GM12892 (cell line): ENCODE measurements around the gene RAP1A.

Experiments
- DNase-seq: peaks from one replicate; pipeline ENCODE4 v3.0.0; 2011; ENCODE audit not compliant: insufficient read length
- FAIRE-seq: peaks from 2 replicates; lab custom pipeline; 2011; peaks lifted over from hg19 to GRCh38; lab: Jason Lieb, UNC
- POLR2A ChIP-seq: IDR thresholded peaks from 2 replicates; pipeline ENCODE4 v1.6.1; 2011; ENCODE audit warnings: low read depth, low read length, control low read depth
- POLR2AphosphoS5 ChIP-seq: IDR thresholded peaks from 2 replicates; pipeline ENCODE4 v1.6.1; 2011; ENCODE audit warnings: low read depth, low read length, control low read depth
- TAF1 ChIP-seq: IDR thresholded peaks from 2 replicates; pipeline ENCODE4 v1.6.1; 2011; ENCODE audit warnings: low read depth, mild to moderate bottlenecking, control low read depth, low read length, borderline replicate concordance

The RAP1A gene

DNA sequence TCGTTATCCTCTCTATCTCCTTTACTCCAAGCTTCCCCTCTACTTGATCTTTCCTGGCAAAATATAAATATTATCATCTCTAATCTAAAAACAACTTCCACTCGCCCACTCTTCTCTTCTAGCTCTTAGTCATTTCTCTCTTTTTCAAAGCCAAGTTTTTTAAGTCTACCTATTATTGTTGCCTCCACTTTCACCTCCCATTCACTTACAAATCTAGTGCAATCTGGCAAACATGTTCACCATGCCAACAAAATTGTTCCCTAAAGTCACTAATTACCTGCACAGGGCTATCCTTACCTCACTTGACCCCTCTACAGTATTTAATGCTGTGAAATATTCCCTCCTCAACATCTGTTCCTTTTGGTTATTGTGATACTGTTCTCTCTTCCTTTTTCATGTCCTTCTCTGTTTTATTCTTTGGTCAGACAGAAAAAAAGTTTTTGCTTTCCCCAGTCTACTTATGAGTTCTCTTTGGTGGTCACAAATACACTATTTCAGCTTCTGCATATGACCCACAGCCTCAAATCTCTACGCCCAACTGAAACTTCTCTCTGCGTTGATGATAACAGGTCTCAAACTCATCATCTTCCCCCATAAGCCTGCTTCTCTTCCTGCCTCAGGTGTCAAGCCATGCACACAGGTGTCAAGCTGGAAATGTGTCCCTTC, 31.9 kb upstream of the RAP1A start:
- FAIRE-seq (peak; percentile 94), DNase-seq (no peak)
- no peak for TF ChIP-seq TAF1
- no peak for TF ChIP-seq POLR2AphosphoS5
- no peak for TF ChIP-seq POLR2A

DNA sequence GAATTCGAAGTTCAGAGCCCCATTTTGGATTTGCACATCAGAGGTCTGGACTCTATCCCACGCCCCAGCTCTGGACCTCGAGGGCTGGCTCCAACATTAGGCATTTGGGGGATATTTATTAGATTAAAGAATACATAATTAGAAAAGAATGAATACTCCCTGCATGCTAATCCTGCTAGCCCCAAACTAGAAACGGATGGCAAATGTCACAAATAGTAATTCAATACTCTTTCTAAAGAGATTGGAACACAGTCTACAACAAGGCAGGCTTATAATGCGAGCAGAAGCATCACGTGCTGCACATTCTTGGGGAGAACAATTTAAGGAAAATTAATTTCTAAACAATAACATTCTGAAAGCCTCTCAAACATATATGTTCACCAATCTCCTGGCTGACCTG, 27.7 kb upstream of the RAP1A start:
- FAIRE-seq (no peak), DNase-seq (no peak)
- TF ChIP-seq POLR2A: no peak

DNA sequence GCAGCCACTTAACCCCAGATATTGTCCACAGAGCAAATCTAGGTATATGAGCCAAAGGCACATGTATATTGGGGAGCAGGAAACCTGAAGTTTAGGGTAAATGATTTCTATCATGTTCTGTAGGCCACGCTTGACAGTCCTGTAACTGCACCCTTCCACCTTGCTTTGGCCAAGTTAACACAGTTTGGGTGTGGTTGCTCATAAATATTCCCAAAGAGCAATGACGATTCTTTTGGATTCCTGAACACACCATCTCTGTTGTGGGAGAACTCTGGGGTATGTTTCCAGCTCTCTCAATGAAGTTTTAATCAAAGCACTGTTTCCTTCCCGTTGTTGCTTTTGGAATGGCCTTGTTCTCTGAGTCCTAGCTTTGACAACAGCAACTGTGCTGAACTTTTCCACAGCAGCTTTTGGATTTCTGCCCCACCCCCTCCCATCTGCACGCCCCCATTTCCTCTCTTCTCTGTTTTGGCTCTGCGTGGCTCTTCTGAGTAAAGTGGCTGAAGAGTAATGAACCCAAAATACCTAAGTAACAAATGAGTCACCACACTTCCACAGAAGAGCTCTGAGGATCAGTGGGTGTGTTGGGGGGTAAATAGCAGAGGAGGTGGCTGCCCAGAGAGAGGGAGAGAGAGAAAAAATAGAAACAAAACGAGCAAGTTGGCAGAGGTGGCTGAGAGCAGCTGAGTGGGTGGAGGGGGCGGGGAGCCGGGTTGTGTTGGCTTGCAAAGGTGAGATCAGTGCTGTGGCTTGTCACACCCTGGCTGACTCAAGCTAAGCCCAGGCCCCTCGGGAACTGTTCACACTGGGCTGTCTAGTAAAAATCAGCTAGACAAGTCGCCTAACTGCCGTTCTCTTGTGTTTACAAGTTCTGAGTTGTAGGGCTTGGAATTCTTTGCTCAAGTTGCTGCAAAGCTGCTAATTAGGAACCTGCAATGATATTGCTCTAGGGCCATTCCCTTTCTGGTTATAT, 26.9 kb upstream of the RAP1A start:
- peak; percentile 92 for FAIRE-seq
- DNase-seq: peak; percentile 34
- TF ChIP-seq POLR2A (peak; percentile 61), POLR2AphosphoS5 (no peak), TAF1 (0 out of 2 replicates have a peak, but pooled peaks have one; percentile 42)

DNA sequence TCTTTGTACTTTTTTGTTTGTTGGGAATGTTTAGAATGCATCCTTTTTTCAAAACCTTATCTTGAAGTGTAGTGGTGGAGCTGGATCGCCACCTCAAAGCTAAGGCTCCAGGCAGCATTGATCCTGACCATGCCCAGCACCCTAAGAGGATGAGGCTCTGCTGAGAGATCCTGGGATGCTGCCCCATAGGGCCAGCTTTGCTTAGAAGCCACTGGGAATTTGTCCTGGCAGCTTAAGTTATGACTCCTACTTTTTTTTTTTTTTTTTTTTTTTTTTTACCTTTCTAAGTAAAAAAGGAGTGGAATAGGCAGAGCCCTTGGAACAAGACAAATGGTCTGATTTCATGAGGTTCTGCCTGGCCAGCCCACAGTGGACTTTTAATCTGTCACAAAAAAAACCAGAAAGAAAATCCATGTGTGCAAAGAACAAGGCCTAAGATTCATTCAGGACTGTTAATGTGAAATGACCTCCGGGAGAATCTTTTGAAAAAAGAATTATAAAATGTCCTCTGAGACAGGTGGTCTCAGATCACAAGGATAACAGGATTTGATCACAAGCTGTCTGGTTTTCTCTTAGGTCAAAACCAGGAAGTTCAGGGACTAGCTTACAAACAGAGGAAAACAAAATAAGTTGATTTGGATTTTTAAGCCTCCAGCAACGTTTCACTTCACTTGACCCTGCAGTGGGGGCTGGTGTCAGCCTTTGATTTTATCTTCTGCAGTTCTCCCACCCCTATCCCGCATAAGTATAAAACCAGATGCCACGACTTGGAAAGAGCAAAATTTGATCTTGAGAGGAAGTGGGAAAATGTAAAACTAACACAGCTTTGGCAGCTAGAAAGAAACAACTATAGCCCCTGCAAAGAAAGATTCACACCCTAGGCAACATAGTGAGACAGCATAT, 25.9 kb upstream of the RAP1A start:
- TF ChIP-seq POLR2AphosphoS5 (no peak), TAF1 (no peak), POLR2A (no peak)
- no peak for DNase-seq
- peak; percentile 54 for FAIRE-seq

DNA sequence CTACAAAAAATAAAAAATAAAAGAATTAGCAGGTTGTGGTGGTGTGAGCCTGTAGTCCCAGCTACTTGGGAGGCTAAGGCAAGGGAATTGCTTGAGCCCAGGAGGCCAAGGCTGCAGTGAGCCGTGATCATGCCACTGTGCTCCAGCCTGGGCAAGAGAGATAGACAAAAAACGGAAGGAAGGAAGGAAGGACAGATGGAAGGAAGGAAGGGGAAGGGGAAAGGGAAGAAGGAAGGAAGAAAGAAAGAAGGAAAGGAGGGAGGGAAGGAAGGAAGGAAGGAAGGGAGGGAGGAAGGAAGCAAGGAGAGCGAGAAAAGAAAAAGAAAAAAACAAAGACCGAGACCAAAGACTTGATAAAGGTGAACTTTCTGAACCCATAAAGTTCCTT, 25.3 kb upstream of the RAP1A start:
- TF ChIP-seq TAF1 (no peak), POLR2AphosphoS5 (no peak)
- DNase-seq (no peak), FAIRE-seq (no peak)

DNA sequence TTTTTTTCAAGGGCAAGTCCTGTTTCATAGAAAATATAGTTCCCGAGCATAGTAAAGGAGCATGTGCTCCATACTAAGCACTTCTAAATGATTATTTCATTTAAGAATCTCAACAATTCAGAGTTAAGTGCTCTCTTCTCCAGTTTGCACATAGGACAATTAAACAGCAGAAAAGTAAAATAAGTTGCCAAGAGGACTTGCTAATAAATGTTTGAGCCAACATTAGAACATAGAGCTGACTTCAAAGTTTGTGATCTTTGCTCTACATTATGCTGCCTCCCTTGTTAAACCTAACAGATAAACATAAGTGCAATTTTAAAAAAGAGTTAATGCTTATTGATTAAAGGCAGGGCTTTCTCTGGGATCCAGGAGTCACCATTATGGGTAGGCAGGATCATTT, 23.8 kb upstream of the RAP1A start:
- no peak for DNase-seq
- peak; percentile 46 for FAIRE-seq
- TF ChIP-seq POLR2AphosphoS5 (no peak), POLR2A (no peak), TAF1 (no peak)

DNA sequence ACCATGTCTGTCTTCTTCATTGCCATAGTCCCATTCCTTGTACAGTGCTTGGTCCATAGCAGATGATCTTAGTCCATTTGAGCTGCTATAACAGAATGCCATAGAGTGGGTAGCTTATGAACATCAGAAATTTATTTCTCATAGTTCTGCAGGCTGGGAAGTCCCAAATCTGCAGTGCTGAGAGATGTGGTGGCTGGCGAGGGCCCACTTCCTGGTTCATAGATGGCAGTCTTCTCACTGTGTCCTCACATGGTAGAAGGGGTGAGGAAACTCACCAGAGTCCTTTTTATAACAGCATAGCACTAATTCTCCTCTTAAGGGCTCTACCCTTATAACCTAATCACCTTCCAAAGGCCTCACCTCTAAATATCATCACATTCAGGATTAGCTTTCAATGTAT, 23.1 kb upstream of the RAP1A start:
- DNase-seq (no peak), FAIRE-seq (peak; percentile 87)
- TF ChIP-seq POLR2AphosphoS5 (no peak), TAF1 (peak; percentile 42; the same call in 1 of the 2 replicates), POLR2A (peak; percentile 25; the same call in 1 of the 2 replicates)

DNA sequence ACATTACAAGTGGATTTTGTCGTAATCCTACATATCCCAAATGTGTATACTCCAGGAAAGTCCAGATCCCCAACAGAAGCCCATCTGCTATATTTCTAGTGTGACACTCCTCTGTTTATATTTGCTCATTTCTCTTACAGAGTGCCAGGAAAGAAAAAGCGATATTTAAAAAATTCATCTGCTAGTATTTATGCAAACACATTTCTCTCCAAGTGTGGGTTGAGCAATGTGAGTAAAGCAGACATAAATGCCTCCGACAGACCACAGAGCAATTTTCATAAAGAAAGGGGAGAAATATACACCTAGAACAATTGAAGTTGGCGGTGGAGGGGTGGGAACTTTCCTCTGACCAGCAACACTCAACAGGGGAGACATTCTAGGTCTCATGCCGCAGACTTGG, 22.2 kb upstream of the RAP1A start:
- TF ChIP-seq POLR2AphosphoS5 (no peak; the same call in 1 of the 2 replicates), TAF1 (no peak), POLR2A (no peak)
- FAIRE-seq (peak; percentile 68), DNase-seq (no peak)

DNA sequence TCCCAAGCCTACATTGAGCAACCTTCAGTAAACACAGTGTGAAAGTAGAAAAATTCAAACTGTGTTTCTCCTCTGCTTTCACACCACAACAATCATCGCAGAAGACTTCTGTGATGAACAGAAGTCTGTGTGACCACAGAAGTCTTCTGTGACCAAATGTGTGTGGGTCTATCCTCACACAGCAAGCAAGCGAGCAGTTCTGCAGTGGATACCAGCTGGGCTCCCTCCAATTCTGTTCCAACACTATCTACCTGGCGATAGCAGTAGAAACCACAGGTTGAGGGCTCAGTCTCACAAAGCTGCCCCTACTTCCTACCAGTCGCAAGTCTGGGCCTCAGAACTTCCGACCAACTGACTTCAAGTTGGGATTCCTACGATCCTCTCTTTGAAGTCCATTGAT, 21.0 kb upstream of the RAP1A start:
- DNase-seq (no peak), FAIRE-seq (peak; percentile 94)

DNA sequence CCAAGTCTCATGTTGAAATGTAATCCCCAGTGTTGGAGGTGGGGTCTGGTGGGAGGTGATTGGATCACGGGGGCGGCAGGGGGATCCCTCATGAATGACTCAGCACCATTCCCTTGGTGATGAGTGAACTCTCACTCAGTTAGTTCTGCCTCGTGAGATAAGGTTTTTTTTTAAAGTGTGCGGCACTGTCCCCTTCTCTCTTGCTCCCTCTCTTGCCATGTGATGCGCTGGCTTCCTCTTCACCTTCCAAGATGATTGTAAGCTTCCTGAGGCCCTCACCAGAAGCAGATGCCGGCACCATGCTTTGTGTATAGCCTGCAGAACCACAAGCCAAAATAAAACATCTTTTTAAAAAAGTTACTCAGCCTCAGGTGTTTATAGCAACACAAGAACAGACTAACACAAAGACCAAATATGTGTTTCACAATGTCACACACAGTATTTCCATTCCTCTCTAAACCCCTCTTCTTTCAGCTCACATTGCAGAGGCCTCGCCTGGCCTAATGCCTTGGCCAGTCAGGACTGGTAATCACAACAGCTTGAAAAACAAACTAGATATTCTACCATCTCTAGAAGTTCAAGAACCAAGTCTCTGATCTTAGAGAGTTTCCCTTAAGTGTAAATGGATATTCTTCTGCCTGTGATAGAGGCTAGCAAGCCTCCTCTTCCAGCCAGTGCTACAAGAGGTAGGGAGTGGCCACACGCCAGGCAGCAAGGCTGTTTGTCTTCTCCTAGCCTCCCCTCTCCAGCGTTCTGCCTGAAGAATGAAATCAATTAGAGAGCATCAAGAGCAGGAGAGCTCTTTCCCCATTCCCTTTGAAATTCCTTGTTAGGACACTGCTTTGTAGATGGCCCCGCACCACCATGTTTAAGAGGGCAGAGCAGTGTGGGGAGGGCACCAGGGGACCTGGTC, 19.6 kb upstream of the RAP1A start:
- DNase-seq: no peak
- peak; percentile 87 for FAIRE-seq
- TF ChIP-seq POLR2AphosphoS5 (0 out of 2 replicates have a peak, but pooled peaks have one; percentile 37), POLR2A (no peak), TAF1 (no peak)

More for the DNA sequence above, 21.0 kb upstream of the RAP1A start:
- TF ChIP-seq TAF1 (no peak; the same call in 1 of the 2 replicates), POLR2A (peak; percentile 61), POLR2AphosphoS5 (peak; percentile 58; the same call in 1 of the 2 replicates)

DNA sequence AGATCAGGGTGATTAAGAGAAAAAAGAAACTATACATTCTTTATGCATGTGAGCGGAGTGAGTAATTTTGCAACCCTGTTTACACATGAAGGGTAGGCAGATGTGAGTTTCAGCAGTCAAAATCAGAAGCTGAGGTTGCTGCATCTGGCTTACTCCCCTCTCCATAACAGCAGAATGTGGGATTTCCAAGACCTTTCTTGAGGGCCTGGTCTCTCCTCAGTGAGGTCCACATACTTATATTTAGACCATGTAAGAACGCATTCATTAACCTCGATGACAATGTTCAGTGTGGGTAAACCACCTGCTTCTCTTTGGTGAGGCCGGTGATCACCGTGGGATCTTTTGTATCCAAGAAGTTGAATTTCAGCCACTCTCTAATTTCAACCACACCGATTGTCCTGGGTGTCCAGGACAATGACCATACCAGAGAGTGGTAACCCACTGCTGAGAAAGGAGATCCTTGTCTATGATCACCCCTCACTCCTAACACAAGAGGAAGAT, 18.7 kb upstream of the RAP1A start:
- FAIRE-seq (peak; percentile 94), DNase-seq (no peak)
- TF ChIP-seq POLR2AphosphoS5: peak; percentile 37; the same call in 1 of the 2 replicates
- TF ChIP-seq TAF1: no peak
- peak; percentile 41; the same call in 1 of the 2 replicates for TF ChIP-seq POLR2A
